Activated CD8-positive, alpha-beta memory T cell treated with anti-CD3 and anti-CD28 coated beads for 1 hour (primary cell): Measurements from ENCODE around the gene SRSF6.
"Not testable (repeated sequence)": the region's sequence is repeated elsewhere in the genome, so short reads cannot be mapped to it uniquely, and the experiment has no call there.

Experiments used
- DNase-seq, 2 donors: peaks; one replicate each; pipeline ENCODE4 v3.0.0-alpha.2; 2020; ENCODE audit warnings: low read depth in 1 of 2; ENCODE audit errors: extremely low read depth in 1 of 2

Gene SRSF6

DNA sequence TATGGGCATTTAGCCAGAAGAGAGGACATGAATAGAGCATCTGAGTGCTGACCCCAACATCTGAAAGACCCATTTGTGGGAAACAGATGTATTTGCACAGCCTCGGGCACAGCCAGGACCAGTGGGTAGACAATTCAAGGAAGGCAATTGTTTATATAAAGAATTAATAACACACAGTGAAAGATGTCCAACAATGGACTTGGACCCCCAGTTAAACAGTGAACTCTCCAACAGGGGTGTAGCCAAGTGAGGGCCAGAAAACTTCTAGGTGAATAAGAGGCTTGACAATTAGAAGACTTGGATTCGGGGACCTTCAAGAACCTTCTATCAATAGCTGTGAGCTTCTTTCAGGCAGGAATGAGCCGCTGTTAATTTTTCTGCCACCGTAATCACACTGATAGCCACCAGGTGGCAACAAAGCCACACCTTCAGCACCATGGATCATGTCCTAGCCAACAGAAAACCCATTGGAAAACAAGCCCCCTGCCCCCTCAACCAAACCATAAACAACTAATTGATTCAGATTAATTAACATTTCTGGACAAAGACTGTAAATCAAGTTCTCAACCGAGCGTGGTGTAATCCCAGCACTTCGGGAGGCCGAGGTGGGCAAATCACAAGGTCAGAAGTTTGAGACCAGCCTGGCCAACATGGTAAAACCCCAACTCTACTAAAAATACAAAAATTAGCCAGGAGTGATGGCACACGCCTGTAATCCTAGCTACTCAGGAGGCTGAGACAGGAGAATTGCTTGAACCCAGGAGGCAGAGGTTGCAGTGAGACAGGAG is 8.8 kb upstream of the SRSF6 start:
- DNase-seq: no peak

DNA sequence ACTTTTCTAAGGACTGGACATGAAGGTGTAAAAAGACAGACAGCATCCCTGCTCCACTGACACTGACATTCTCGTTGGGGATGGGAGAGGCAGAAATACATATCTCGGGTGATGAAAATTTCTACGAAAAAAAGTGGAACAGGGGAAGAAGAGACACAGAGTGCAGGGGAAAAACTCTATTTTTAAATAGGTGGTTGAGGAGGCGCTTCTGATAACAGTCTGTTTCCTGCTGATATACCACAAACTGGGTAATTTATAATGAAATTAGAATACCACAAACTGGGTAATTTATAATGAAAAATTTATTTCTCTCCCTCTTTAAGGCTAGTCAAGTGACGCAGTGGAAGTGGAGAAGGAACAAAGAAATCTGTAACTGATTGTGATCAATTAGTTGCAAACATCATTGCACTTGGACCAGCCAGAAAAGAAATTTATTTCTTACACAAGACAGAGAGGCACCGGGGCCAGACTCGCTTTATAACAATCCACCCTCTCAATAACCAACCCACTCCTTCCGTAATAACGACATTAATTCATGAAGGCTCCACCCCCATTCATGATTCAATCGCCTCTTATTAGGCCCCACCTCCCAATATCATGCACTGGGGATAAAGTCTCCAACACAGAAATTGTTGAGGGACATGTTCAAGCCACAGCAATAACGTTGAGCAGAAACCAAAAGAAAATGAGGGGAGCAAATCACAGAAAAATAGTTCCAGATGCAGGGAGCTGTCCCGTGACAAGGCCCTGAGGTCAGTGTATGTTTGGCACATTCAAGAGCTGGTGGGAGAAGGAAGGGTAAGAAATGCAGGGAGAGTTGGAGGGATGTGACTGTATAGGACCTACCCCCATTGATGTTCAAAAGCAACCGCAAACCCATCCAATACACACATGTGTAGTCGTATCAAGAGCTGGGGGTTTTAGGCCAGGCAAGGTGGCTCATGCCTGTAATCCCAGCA is 6.6 kb upstream of the SRSF6 start:
- DNase-seq: no peak

DNA sequence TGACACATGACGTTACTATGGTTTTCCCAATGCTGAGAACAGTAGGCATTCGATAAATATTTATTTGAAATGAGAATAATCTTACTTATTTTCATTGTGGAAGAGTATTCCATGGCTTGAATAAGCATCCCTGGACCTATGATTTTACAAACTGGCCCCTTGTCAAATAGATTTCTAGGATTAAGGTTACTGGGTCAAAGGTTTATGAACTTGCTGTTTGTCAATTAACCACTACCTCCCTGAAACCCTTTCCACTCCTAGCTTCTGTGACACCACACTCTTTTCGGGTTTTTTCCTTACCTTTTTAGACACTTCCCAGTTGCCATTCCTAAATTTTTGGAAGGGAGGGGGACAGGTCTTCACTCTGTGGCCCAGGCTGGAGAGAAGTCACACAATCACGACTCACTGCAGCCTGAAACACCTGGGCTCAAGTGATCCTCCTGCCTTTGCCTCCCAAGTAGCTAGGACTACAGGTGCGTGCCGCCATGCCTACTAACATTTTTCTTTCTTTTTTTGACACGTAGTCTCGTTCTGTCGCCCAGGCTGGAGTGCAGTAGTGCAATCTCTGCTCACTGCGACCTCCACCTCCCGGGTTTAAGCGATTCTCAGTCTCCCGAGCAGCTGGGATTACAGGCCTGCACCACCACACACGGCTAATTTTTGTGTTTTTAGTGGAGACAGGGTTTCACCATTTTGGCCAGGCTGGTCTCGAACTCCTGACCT is 5.1 kb upstream of the SRSF6 start:
- DNase-seq: no peak

DNA sequence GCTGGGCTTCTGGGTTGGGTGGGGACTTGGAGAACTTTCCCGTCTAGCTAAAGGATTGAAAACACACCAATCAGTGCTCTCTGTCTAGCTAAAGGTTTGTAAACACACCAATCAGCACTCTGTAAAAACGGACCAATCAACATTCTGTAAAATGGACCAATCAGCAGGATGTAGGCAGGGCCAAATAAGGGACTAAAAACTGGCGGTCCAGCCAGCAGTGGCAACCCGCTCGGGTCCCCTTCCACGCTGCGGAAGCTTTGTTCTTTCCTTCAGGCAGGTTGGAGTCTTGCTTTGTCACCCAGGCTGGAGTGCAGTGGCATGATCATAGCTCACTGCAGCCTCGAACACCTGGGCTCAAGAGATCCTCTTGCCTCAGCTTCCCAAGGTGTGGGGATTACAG is 1.4 kb upstream of the SRSF6 start:
- DNase-seq: not testable (repeated sequence)

DNA sequence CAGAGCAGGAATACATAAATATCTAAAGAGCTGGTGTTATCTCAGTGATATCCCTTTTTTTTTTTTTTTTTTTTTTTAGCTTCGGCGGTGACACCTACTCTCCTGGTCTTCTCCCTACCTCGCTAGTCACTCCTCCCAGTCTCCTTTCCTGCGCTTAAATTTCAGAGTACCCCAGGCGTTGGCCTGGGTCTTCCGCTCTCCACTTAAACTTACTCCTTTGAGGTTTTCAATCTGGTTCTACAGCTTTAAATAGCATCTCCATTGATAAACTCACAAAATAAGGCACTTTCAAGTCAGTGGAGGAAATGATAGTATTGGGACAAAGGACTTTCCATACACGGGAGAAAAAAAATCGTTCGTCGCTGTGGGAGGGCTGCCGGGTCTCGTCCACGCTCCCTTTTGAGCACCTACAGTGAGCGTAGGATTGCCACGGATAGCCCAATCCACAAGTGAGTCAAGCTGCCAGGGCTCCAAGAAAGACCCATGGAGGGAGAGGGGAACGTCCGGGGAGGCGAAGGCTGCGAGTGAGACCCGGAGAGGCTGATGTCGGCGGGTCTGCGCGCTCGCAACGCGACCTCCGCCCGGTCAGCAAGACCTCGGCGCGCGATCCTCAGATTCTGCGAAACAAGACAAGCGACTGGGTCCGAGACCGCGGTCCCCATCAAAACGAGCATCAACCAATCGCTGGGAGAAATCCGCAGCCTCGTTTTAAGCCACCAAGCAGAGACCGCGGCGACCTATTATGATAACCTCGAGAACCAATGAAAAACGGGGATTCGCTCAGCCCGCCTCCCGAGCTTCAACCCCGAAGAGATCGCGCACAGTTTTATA is 672 bp upstream of the SRSF6 start:
- peak; percentile 59 to 74 for DNase-seq

DNA sequence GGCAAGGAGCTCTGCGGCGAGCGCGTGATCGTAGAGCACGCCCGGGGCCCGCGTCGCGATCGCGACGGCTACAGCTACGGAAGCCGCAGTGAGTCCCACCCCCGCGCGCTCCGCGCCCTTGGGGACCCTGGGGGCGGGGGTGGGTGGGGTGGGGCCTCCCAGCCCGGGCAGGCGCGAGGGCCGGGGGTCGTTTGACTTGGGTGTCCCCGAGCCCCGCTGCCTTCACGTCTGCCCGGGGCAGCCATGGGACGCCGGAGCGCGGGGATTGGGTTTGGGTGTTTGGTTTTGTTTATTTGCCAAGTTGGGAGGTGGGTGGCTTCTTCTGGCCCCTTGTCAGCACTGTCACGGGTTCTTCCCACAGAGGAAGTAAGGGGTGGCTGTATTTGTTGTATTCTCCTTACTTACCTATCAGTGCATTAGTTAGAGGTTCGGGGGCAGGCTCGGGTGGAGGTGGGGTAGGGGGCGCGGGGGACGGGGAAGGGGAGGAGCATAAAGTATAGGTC is 777 bp downstream of the SRSF6 start:
- no peak for DNase-seq

DNA sequence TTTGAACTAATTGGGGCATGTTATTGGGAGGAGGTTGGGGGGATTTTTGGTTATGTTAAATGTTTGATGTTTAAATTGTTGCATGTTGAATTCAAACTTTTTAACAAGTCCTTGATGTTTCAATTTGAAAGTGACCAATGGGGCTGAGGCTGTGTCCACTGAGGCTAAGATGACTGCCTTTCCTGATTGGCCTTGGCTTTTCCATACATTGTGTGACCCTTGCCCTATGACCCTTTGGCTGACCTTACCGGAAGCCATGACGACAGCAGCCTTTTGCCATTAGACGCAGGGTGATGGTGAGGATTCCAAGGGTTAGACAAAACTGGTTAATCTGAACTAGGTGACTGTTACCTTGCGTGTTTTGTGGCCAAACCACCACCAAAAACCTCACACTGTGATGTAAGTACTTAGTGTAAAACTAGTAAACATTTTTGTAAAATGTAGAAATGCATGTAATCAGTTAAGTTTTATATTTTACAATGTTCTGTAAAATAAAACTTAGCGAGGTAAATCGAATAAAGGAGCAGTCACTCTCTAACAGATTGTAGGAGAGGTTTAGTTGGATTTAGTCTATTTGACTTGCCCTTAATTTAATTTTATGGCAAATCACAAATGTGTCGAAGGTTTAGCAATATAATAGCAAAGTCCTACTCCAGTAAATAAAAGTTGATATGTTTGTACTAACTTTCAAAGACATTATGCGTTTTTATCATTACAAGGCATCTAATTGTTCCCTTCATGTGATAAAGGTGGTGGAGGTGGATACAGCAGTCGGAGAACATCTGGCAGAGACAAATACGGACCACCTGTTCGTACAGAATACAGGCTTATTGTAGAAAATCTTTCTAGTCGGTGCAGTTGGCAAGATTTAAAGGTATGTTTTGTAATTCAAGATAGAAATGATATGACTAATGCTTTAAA is 1.6 kb downstream of the SRSF6 start:
- no peak for DNase-seq

DNA sequence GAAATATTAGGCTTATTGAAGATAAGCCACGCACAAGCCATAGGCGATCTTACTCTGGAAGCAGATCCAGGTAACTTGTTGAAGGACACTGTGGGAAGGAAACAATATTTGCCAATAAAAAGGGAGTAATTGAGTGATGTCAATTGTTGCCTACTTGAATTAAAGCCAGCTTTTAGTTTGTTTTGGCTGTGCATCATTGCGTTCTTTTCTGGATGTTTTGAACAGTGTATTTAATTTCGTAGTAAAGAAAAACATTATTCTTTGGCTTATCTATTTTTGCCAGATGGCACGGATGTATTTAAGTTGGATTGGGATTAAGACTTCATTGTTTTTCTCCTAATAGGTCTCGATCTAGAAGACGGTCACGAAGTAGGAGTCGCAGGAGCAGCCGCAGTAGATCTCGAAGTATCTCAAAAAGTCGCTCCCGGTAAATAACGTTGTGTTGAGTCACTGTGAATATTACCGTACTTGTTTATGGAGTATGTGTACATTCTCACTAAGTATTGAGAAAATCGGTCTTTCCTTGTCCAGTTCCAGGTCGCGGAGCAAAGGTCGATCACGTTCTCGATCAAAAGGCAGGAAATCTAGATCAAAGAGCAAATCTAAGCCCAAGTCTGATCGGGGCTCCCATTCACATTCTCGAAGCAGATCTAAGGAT is 2.6 kb downstream of the SRSF6 start:
- DNase-seq: no peak

DNA sequence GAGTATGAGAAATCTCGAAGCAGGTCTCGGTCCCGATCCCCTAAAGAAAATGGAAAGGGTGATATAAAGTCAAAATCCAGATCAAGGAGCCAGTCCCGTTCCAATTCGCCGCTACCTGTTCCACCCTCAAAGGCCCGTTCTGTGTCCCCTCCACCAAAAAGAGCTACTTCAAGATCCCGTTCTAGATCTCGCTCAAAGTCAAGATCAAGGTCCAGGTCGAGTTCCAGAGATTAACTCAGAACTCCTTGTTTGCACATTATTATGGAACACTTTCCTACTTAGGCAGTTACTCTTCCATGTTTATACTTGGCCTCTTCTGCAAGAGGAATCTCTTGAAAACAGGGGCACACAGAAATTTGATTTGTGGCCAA is 3.1 kb downstream of the SRSF6 start:
- no peak for DNase-seq

DNA sequence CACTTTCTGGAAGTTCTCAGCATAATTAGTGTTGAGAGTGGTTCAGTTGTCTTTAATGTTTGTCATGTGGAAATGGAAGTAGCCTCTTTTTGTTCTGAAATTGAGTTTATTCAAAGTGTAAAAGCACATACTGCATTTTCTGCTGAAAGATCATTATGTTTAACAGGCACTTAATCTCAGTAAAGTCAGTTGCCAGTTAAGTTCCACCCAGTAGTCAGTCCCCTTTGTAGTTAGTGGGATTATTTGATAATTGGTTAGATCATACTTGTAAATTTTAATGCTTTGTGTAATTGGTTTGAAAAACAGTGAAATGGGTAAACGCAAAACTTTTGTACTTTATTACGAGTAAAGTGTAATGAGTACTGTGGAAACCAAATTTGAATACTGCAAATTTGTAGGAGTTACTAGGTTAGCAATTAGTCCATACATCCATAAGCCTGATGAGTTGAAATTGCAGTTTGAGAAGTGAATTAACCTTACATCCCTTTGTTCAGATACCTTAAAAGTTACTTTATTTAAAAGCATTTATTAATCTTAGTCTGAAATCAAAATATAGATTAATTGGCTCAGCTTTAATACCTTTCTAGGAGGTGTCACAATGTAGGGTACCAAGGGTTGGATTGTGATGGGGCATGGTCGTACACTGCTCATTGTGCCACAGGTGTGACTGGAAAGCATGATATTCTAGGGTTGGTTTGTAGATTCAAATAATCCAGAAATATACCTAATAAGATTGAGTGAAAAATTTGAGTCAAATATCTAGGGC is 4.4 kb downstream of the SRSF6 start:
- DNase-seq: no peak

DNA sequence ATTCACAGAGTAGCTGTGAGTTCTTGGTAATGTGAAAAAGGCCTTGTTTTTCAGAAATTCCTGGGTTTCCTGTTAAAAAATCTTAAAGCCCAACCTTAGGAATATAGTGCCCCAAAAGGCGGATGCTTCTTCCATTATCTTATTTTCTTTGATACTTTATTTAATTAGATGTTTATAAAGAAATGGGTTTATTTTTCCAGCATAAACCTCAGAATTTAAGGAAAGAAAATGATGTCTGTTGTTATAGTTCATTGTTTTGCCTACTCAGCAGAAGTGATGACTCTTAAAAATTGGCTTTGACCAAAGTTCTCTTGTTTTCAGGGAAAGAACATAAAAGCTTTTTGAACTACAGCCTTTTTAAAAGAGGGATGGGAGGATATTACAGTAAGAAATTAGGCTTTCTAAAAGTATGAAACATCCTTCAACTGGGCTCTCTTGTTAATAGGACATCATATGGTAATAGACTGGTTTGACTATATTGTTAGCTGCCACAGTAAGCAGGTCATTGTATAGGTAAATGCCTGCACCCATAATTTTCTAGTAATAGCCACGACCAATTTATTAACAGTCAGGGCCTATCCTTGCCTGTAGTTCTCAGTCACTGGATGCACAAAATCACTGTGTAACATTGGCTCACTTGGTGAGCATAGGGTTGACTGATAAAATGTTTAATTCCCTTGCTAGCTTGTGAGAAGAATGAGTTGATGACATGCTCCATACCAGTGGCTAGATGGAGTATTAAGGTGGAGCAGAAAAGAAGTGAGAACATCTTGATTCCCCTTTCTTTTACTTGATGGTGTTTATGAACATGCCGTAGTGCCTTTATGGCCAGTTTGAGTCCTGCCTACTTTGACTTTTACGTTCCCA is 5.2 kb downstream of the SRSF6 start:
- DNase-seq: no peak

DNA sequence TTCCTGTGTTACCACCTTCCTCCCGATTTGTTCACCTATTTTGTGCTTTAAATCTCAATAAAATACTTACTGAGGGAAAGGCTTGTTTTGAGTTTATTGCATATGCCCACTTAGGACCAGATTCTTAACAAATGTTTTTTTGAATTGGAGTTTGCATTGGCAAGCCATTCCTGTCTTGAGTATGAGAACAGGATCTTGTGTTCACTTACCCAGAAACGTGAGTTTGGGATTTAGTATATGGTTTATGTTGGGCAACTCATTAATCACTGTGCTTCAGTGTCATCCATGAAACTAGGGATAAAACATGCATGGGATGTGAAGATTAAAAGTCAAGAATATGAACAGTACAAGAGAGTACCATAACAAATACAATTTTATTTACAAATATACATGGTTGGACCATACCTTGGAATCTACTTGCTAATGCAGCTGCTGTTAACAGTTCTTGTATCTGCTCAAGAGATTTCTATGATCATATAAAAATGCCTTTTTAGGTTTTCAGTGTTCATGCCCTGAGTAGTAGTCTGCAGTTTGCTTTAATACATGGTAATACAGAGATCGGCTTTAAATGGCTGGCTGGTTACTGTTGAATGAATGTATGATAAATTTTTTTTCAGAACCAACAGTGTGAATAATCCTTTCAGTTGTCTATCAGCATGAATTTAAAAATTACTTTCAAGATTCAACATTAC is 6.0 kb downstream of the SRSF6 start:
- no peak for DNase-seq

DNA sequence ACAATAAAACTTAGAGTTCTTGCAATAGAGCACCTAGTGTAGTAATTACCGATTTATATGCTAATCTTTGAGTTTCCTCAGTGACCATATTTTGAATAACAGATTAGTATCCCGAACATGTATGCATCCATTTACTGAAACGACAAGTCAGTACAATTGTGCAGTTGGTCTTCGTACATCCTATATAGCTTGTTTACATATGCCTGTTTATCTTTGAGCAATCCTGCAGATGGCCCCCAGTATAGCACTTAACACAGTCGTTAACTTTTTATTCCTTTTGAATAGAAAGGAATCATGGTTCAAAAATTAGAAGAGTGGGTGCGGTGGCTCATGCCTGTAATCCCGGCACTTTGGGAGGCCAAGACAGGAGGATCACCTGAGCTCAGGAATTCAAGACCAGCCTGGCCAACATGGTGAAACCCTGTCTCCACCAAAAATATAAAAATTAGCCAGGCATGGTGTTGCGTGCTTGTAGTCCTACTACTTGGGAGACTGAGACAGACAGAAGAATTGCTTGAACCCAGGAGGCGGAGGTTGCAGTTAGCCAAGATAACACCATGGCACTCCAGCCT is 6.6 kb downstream of the SRSF6 start:
- DNase-seq: no peak

DNA sequence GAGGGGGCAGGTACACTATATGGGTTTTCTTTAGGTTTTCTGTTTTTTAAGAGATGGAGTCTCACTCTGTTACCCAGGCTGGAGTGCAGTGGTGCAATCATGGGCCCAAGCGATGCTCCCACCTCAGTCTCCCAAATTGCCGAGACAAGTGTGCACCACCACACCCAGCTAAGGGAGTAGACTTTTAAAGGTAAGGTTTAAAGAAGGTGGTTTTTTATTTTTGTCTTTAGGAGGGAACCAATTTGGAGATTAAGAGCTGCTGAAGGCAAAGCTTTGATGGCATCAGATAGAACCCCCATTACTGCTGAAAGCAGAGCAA is 7.9 kb downstream of the SRSF6 start:
- DNase-seq: no peak

DNA sequence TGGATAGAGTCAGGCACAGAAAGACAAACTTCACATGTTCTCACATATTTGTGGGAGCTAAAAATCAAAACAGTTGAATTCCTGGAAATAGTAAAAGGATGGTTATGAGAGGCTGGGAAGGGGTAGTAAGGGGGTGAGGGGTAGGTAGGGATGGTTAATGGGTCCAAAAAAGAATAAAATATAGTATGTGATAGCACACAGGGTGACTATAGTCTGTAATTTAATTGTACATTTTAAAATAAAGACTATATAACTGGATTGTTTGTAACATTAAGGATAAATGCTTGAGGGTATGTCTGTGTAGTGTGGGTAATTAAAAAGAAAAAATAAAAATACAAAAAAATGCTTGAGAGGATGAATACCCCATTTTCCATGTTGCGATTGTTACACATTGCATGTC is 9.9 kb downstream of the SRSF6 start:
- no peak for DNase-seq

DNA sequence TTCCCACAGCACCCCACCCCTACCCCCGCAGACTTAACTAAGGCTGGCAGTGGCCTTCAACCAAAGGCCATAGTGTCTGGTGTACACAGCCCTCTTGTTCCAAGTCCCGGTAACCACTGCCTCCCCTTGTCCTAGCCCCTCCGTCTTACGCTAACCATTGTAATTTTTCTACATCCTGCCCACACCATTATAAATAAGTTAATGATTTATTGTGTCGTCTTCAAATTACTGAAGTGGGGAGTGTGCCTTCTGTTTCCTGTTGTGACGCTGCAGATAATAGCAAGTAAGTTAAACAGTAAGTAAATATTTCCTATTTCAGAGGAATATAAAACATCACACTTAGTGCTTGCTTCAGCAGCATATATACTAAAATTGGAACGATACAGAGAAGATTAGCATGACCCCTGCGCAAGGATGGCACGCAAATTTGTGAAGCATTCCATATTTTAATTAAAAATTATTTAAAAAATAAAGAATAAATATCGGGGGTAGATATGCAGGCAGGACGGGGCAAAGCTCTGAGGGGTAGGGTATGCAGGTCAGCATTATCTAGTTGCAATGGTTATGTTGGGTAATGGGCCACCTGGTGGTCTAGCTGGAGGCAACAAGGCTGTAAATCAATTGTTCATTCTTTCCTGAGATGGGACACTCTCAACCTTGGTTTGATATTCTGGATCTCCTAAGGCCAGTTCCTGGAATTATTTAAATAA is 15.1 kb downstream of the SRSF6 start:
- no peak for DNase-seq
